Erythroblast (primary cell): ENCODE results near the gene ZNF343.

Experiments
- GATA1 ChIP-seq: IDR thresholded peaks from 2 replicates; pipeline ENCODE4 v1.6.1; 2011; ENCODE audit warnings: low read depth, mild to moderate bottlenecking, control low read depth, low read length, moderate library complexity
- POLR2A ChIP-seq: IDR thresholded peaks from 2 replicates; pipeline ENCODE4 v1.6.1; 2011; ENCODE audit warnings: mild to moderate bottlenecking, low read length

- TF ChIP-seq POLR2A (no peak), GATA1 (no peak)
Observed at GRCh38 chr20:2463616-2464365, 44.9 kb downstream of the ZNF343 start.
